HG03565 (cell line): ENCODE measurements around the gene ST6GALNAC3.
"Not testable (repeated sequence)": the region's sequence is repeated elsewhere in the genome, so short reads cannot be mapped to it uniquely, and the experiment has no call there.

Source experiments
- ATAC-seq: cut with Tn5 transposase; IDR thresholded peaks from one replicate; pipeline ENCODE4 v1.9.1; 2021; ENCODE audit warnings: mild to moderate bottlenecking, moderate library complexity; ENCODE audit not compliant: unreplicated experiment

The ST6GALNAC3 gene

GRCh38 chr1:76317299-76317900 lies 242.9 kb downstream of the ST6GALNAC3 start:
- ATAC-seq: no peak

GRCh38 chr1:76330991-76331603 lies 256.6 kb downstream of the ST6GALNAC3 start:
- peak; percentile 80 for ATAC-seq

GRCh38 chr1:76335882-76336281 lies 261.3 kb downstream of the ST6GALNAC3 start:
- ATAC-seq: no peak

GRCh38 chr1:76336931-76337371 lies 262.4 kb downstream of the ST6GALNAC3 start:
- no peak for ATAC-seq

- no peak for ATAC-seq
Observed at GRCh38 chr1:76337542-76338219, 263.1 kb downstream of the ST6GALNAC3 start.

GRCh38 chr1:76340056-76340455 lies 265.5 kb downstream of the ST6GALNAC3 start:
- ATAC-seq: no peak

GRCh38 chr1:76341816-76342215 lies 267.3 kb downstream of the ST6GALNAC3 start:
- not testable (repeated sequence) for ATAC-seq

GRCh38 chr1:76343356-76343755 lies 268.8 kb downstream of the ST6GALNAC3 start:
- no peak for ATAC-seq

- no peak for ATAC-seq
Observed at GRCh38 chr1:76351655-76352054, 277.1 kb downstream of the ST6GALNAC3 start.

GRCh38 chr1:76352741-76353435 lies 278.3 kb downstream of the ST6GALNAC3 start:
- ATAC-seq: no peak

GRCh38 chr1:76354236-76354635 lies 279.7 kb downstream of the ST6GALNAC3 start:
- no peak for ATAC-seq

- no peak for ATAC-seq
Observed at GRCh38 chr1:76366726-76367125, 292.2 kb downstream of the ST6GALNAC3 start.

- no peak for ATAC-seq
Observed at GRCh38 chr1:76371941-76372340, 297.4 kb downstream of the ST6GALNAC3 start.

- no peak for ATAC-seq
Observed at GRCh38 chr1:76374086-76374485, 299.5 kb downstream of the ST6GALNAC3 start.

- no peak for ATAC-seq
Observed at GRCh38 chr1:76377247-76377646, 302.7 kb downstream of the ST6GALNAC3 start.

- ATAC-seq: no peak
Observed at GRCh38 chr1:76379506-76379905, 305.0 kb downstream of the ST6GALNAC3 start.

- no peak for ATAC-seq
Observed at GRCh38 chr1:76381450-76382097, 307.0 kb downstream of the ST6GALNAC3 start.

- ATAC-seq: no peak
Observed at GRCh38 chr1:76388261-76388660, 313.7 kb downstream of the ST6GALNAC3 start.

- ATAC-seq: no peak
Observed at GRCh38 chr1:76390456-76390855, 315.9 kb downstream of the ST6GALNAC3 start.

- ATAC-seq: no peak
Observed at GRCh38 chr1:76395059-76395458, 320.5 kb downstream of the ST6GALNAC3 start.

- no peak for ATAC-seq
Observed at GRCh38 chr1:76402128-76402527, 327.6 kb downstream of the ST6GALNAC3 start.
